ENCODE results near the gene TFPI2.

GRCh38 chr7:93835702-93836101 is 54.9 kb downstream of the TFPI2 start:
- TF ChIP-seq CTCF (conservative IDR thresholded peaks at IDR 0.05; ENCODE audit: low read depth, low read length) (no peak), EZH2 (IDR thresholded peaks at IDR 0.05; ENCODE audit: borderline replicate concordance, low read depth, low read length, poor library complexity, severe bottlenecking) (no peak)

Measured in A673 (cell line).